NCI-H1092 (cell line): ENCODE data around the gene VPS39.

ENCODE experiments used
- DNase-seq: peaks from one replicate; lab custom pipeline; 2025; lab: John Stamatoyannopoulos, UW

Gene VPS39

GRCh38 chr15:42201801-42202200 is 6.3 kb downstream of the VPS39 start:
- DNase-seq, result no peak

GRCh38 chr15:42199126-42199525 is 9.0 kb downstream of the VPS39 start:
- no peak for DNase-seq

GRCh38 chr15:42198516-42198915 is 9.6 kb downstream of the VPS39 start:
- DNase-seq, result no peak

GRCh38 chr15:42194513-42194912 is 13.6 kb downstream of the VPS39 start:
- no peak for DNase-seq

GRCh38 chr15:42193383-42193782 is 14.7 kb downstream of the VPS39 start:
- no peak for DNase-seq

- no peak for DNase-seq
Observed at GRCh38 chr15:42191610-42192346, 16.3 kb downstream of the VPS39 start.

GRCh38 chr15:42190370-42190769 is 17.7 kb downstream of the VPS39 start:
- no peak for DNase-seq

- no peak for DNase-seq
Observed at GRCh38 chr15:42185801-42186200, 22.3 kb downstream of the VPS39 start.

- no peak for DNase-seq
Observed at GRCh38 chr15:42184736-42185135, 23.4 kb downstream of the VPS39 start.

GRCh38 chr15:42184296-42184695 is 23.8 kb downstream of the VPS39 start:
- no peak for DNase-seq

- DNase-seq, result no peak
Observed at GRCh38 chr15:42182961-42183360, 25.1 kb downstream of the VPS39 start.

- DNase-seq, result no peak
Observed at GRCh38 chr15:42182328-42182886, 25.7 kb downstream of the VPS39 start.

GRCh38 chr15:42178056-42178455 is 30.0 kb downstream of the VPS39 start:
- no peak for DNase-seq

- no peak for DNase-seq
Observed at GRCh38 chr15:42175671-42176070, 32.4 kb downstream of the VPS39 start.

- DNase-seq, result no peak
Observed at GRCh38 chr15:42172475-42172874, 35.6 kb downstream of the VPS39 start.

GRCh38 chr15:42171795-42172194 is 36.3 kb downstream of the VPS39 start:
- DNase-seq, result no peak

GRCh38 chr15:42171122-42171521 is 37.0 kb downstream of the VPS39 start:
- no peak for DNase-seq

- no peak for DNase-seq
Observed at GRCh38 chr15:42166225-42166940, 41.7 kb downstream of the VPS39 start.

- no peak for DNase-seq
Observed at GRCh38 chr15:42165106-42165505, 43.0 kb downstream of the VPS39 start.

GRCh38 chr15:42163947-42164550 is 44.1 kb downstream of the VPS39 start:
- no peak for DNase-seq

GRCh38 chr15:42163291-42163690 is 44.8 kb downstream of the VPS39 start:
- no peak for DNase-seq

- DNase-seq, result no peak
Observed at GRCh38 chr15:42160136-42160535, 48.0 kb downstream of the VPS39 start.
